Panc1 (cell line): Measurements from ENCODE around the gene INPP5F. TPM values are rescaled to one million over a fixed set of nuclear protein-coding genes. Genes with fewer than 3 reads are reported as not detected.

Experiments
- ATAC-seq: fragments of 200-7000 bp; cut with Tn5 transposase; 2 replicates; pipeline ENCODE4 v1.9.1; 2020; ENCODE audit warnings: mild to moderate bottlenecking, moderate library complexity
- BruUV-seq: library from RNA; stranded (reverse); fragments of 400-500 nt; replicated peaks from 2 replicates; lab custom pipeline; 2021; lab: Mats Ljungman, UMichigan
- CTCF ChIA-PET: fragments of 300-600 bp; sonication (Branson Sonifier 250); formaldehyde crosslinking; loops from one replicate; lab custom pipeline; 2022; ENCODE audit warnings: antibody characterized with exemption; lab: Charles Lee
- POLR2A ChIA-PET: fragments of 300-600 bp; sonication (Branson Sonifier 250); formaldehyde crosslinking; loops from one replicate; lab custom pipeline; 2022; ENCODE audit warnings: antibody characterized with exemption; lab: Charles Lee
- DNase-seq: peaks from one replicate; pipeline ENCODE4 v3.0.0-alpha.2; 2010; ENCODE audit warnings: low read depth, low spot score
- H3K27ac ChIP-seq: 2 replicates; pipeline ENCODE4 v1.5.1; 2011; ENCODE audit warnings: mild to moderate bottlenecking, low read length, inconsistent platforms
- H3K27me3 ChIP-seq: fragments of 200-500 bp; sonication (Bioruptor generic); 2 replicates; pipeline ENCODE4 v1.6.0; 2014; ENCODE audit warnings: low read length, inconsistent platforms; ENCODE audit not compliant: control insufficient read depth, insufficient read depth
- H3K36me3 ChIP-seq: fragments of 200-500 bp; sonication (Bioruptor generic); 2 replicates; pipeline ENCODE4 v1.5.1; 2014; ENCODE audit warnings: inconsistent platforms, mild to moderate bottlenecking, low read length, moderate library complexity; ENCODE audit not compliant: control insufficient read depth, insufficient read depth
- H3K4me1 ChIP-seq: 2 replicates; pipeline ENCODE4 v1.5.1; 2011; ENCODE audit warnings: inconsistent platforms, mild to moderate bottlenecking, low read length, moderate library complexity; ENCODE audit not compliant: control insufficient read depth, insufficient read depth
- H3K4me3 ChIP-seq, 2 experiments: 2 replicates each; pipeline ENCODE4 v1.5.1; 2011 to 2012; ENCODE audit warnings: low read depth in 2 of 2, low read length in 2 of 2, mild to moderate bottlenecking in 2 of 2, inconsistent platforms in 1 of 2, moderate library complexity in 1 of 2
- H3K9me3 ChIP-seq: fragments of 200-500 bp; sonication (Bioruptor generic); 2 replicates; pipeline ENCODE4 v1.5.1; 2014; ENCODE audit warnings: low read depth, mild to moderate bottlenecking, inconsistent platforms, low read length, moderate library complexity; ENCODE audit not compliant: control insufficient read depth, insufficient read depth
- CTCF ChIP-seq: fragments of 450-650 bp; IDR thresholded peaks from 2 replicates; pipeline ENCODE4 v1.5.1; 2017; ENCODE audit warnings: mild to moderate bottlenecking
- POLR2AphosphoS5 ChIP-seq: IDR thresholded peaks from 2 replicates; pipeline ENCODE4 v1.6.1; 2012; ENCODE audit warnings: mild to moderate bottlenecking, low read depth, low read length, moderate library complexity
- REST ChIP-seq, 2 experiments: IDR thresholded peaks; 2 replicates each; pipeline ENCODE4 v1.6.1; 2011 to 2012; ENCODE audit warnings: low read depth in 2 of 2, control low read depth in 1 of 2, low read length in 1 of 2, mild to moderate bottlenecking in 1 of 2, moderate library complexity in 1 of 2; ENCODE audit not compliant: insufficient read depth in 1 of 2
- SIN3A ChIP-seq: IDR thresholded peaks from 2 replicates; pipeline ENCODE4 v1.6.1; 2012; ENCODE audit warnings: low read depth, mild to moderate bottlenecking, low read length, moderate library complexity, borderline replicate concordance; ENCODE audit not compliant: insufficient read depth
- TCF7L2 ChIP-seq: IDR thresholded peaks from 2 replicates; pipeline ENCODE4 v1.6.1; 2011; ENCODE audit warnings: mild to moderate bottlenecking, low read depth, low read length, inconsistent platforms
- in situ Hi-C: cut with HindIII; loops from 2 replicates; pipeline ENCODE4 v1.10.0; 2016; ENCODE audit warnings: low sequenced_read_pairs, low pct_unique_long_range_greater_than_20kb
- intact Hi-C: fragments of 100-400 bp; cut with micrococcal nuclease; formaldehyde crosslinking; loops from one replicate; pipeline ENCODE4 v1.10.0; 2022; ENCODE audit not compliant: unreplicated experiment
- total RNA-seq: library from RNA; stranded (reverse); gene quantifications from one replicate; pipeline ENCODE4 v1.2.1, GENCODE V29; 2021; ENCODE audit not compliant: unreplicated experiment

Gene INPP5F
- total RNA-seq, 1 experiment from 2014 or later, result 26.7 TPM

GRCh38 chr10:119769886-119770285 lies 44.0 kb downstream of the INPP5F start:
- TF ChIP-seq CTCF (no peak), POLR2AphosphoS5 (no peak), TCF7L2 (no peak), REST (IDR thresholded peaks at IDR 0.05; ENCODE audit: insufficient read depth in 1 of 2, low read depth in 2 of 2, low read length in 1 of 2) (no peak), SIN3A (no peak)
- no TSS peak for BruUV-seq
- Histone ChIP-seq H3K9me3 (no peaks in the 10 kb centered on the region), H3K27ac (no peak overlapping the region), H3K4me3 (no peak overlapping the region), H3K27me3 (no peaks in the 10 kb centered on the region), H3K4me1 (no peaks in the 10 kb centered on the region; the same call in 1 of the 2 replicates), H3K36me3 (no peaks in the 10 kb centered on the region)
- POLR2A ChIA-PET, result no interaction called here
- intact Hi-C loops (no loop called here), in situ Hi-C loops (no loop called here)
- DNase-seq (no peak), ATAC-seq (no peak)
- CTCF ChIA-PET, result no interaction called here

- Histone ChIP-seq H3K36me3 (no peaks in the 10 kb centered on the region), H3K4me1 (no peaks in the 10 kb centered on the region; the same call in 1 of the 2 replicates), H3K4me3 (no peak overlapping the region), H3K27ac (no peak overlapping the region), H3K27me3 (no peaks in the 10 kb centered on the region), H3K9me3 (no peaks in the 10 kb centered on the region)
- BruUV-seq, result no TSS peak
- in situ Hi-C loops, result no loop called here
- ATAC-seq (no peak), DNase-seq (no peak)
- TF ChIP-seq SIN3A (no peak), TCF7L2 (no peak), REST (IDR thresholded peaks at IDR 0.05; ENCODE audit: insufficient read depth in 1 of 2, low read depth in 2 of 2, low read length in 1 of 2) (no peak), CTCF (no peak), POLR2AphosphoS5 (no peak)
- intact Hi-C loops, result no loop called here
- ChIA-PET CTCF (interaction anchor here (0.5 to 0.6 kb wide), 2 partner anchors 23 to 177 kb away, joined by 3 to 4 read pairs; no protein-coding TSS in a partner anchor), POLR2A (interaction anchor here (1.0 kb wide), 1 partner anchor 9 kb away, joined by 3 read pairs; no protein-coding TSS in a partner anchor)
Observed at GRCh38 chr10:119770928-119771327, 45.1 kb downstream of the INPP5F start.
